ENCODE results near the gene ARHGEF2. TPM values are rescaled to one million over a fixed set of nuclear protein-coding genes. Genes with fewer than 3 reads are reported as not detected.
A peak's percentile ranks its signal among the peaks of the same experiment; 100 is the strongest.

Gene ARHGEF2
- total and polyA plus RNA-seq, 9 of the 15 experiments (the other 6 are each of a cell fraction or from before 2014, with no cell fraction given) = 7.1 to 162 (median 62.2) TPM

DNA sequence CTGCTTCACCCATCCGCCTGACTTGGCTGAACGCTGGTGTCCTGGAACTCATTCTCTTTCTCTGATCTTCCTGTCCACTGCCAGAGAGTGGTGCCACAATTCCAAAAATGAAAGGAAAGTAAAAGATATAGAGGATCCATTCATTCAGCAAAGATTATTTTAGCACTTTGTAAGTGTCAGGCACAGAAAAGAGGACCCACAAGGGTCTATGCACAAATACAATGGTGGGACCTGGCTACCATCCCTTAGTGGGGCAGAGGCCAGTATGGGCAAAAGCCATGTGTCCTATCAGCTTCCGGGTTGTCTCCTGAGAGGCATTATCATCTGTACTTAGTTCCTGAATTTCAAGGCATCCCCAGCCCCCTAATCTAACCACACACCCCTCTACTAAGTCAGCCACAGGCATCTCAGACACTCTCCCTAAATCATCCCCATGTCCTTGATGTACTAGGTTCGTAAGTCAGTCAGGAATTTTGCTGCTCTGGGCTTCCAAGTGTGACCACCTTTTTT lies 23.4 kb upstream of the ARHGEF2 start (continued):
- TF ChIP-seq, protein P1, sequence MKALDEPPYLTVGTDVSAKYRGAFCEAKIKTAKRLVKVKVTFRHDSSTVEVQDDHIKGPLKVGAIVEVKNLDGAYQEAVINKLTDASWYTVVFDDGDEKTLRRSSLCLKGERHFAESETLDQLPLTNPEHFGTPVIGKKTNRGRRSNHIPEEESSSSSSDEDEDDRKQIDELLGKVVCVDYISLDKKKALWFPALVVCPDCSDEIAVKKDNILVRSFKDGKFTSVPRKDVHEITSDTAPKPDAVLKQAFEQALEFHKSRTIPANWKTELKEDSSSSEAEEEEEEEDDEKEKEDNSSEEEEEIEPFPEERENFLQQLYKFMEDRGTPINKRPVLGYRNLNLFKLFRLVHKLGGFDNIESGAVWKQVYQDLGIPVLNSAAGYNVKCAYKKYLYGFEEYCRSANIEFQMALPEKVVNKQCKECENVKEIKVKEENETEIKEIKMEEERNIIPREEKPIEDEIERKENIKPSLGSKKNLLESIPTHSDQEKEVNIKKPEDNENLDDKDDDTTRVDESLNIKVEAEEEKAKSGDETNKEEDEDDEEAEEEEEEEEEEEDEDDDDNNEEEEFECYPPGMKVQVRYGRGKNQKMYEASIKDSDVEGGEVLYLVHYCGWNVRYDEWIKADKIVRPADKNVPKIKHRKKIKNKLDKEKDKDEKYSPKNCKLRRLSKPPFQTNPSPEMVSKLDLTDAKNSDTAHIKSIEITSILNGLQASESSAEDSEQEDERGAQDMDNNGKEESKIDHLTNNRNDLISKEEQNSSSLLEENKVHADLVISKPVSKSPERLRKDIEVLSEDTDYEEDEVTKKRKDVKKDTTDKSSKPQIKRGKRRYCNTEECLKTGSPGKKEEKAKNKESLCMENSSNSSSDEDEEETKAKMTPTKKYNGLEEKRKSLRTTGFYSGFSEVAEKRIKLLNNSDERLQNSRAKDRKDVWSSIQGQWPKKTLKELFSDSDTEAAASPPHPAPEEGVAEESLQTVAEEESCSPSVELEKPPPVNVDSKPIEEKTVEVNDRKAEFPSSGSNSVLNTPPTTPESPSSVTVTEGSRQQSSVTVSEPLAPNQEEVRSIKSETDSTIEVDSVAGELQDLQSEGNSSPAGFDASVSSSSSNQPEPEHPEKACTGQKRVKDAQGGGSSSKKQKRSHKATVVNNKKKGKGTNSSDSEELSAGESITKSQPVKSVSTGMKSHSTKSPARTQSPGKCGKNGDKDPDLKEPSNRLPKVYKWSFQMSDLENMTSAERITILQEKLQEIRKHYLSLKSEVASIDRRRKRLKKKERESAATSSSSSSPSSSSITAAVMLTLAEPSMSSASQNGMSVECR (CRISPR knock-in tag; IDR thresholded peaks at IDR 0.05) = 0 out of 2 replicates have a peak, but pooled peaks have one; percentile 27
- TF ChIP-seq ASH1L (IDR thresholded peaks at IDR 0.05; ENCODE audit: borderline replicate concordance, low read depth, partially characterized antibody) = no peak
- peak; percentile 20; the same call in 1 of the 2 replicates for TF ChIP-seq NR2C1 (IDR thresholded peaks at IDR 0.05)
- no peak for TF ChIP-seq NR2C1 (tag; IDR thresholded peaks at IDR 0.05)
- TF ChIP-seq, protein P2, sequence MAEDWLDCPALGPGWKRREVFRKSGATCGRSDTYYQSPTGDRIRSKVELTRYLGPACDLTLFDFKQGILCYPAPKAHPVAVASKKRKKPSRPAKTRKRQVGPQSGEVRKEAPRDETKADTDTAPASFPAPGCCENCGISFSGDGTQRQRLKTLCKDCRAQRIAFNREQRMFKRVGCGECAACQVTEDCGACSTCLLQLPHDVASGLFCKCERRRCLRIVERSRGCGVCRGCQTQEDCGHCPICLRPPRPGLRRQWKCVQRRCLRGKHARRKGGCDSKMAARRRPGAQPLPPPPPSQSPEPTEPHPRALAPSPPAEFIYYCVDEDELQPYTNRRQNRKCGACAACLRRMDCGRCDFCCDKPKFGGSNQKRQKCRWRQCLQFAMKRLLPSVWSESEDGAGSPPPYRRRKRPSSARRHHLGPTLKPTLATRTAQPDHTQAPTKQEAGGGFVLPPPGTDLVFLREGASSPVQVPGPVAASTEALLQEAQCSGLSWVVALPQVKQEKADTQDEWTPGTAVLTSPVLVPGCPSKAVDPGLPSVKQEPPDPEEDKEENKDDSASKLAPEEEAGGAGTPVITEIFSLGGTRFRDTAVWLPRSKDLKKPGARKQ (CRISPR knock-in tag; IDR thresholded peaks at IDR 0.05) = no peak
- TF ChIP-seq, protein P3, sequence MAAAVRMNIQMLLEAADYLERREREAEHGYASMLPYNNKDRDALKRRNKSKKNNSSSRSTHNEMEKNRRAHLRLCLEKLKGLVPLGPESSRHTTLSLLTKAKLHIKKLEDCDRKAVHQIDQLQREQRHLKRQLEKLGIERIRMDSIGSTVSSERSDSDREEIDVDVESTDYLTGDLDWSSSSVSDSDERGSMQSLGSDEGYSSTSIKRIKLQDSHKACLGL (CRISPR knock-in tag; IDR thresholded peaks at IDR 0.05; ENCODE audit: borderline replicate concordance, poor library complexity, severe bottlenecking) = no peak
- TF ChIP-seq, protein P4, sequence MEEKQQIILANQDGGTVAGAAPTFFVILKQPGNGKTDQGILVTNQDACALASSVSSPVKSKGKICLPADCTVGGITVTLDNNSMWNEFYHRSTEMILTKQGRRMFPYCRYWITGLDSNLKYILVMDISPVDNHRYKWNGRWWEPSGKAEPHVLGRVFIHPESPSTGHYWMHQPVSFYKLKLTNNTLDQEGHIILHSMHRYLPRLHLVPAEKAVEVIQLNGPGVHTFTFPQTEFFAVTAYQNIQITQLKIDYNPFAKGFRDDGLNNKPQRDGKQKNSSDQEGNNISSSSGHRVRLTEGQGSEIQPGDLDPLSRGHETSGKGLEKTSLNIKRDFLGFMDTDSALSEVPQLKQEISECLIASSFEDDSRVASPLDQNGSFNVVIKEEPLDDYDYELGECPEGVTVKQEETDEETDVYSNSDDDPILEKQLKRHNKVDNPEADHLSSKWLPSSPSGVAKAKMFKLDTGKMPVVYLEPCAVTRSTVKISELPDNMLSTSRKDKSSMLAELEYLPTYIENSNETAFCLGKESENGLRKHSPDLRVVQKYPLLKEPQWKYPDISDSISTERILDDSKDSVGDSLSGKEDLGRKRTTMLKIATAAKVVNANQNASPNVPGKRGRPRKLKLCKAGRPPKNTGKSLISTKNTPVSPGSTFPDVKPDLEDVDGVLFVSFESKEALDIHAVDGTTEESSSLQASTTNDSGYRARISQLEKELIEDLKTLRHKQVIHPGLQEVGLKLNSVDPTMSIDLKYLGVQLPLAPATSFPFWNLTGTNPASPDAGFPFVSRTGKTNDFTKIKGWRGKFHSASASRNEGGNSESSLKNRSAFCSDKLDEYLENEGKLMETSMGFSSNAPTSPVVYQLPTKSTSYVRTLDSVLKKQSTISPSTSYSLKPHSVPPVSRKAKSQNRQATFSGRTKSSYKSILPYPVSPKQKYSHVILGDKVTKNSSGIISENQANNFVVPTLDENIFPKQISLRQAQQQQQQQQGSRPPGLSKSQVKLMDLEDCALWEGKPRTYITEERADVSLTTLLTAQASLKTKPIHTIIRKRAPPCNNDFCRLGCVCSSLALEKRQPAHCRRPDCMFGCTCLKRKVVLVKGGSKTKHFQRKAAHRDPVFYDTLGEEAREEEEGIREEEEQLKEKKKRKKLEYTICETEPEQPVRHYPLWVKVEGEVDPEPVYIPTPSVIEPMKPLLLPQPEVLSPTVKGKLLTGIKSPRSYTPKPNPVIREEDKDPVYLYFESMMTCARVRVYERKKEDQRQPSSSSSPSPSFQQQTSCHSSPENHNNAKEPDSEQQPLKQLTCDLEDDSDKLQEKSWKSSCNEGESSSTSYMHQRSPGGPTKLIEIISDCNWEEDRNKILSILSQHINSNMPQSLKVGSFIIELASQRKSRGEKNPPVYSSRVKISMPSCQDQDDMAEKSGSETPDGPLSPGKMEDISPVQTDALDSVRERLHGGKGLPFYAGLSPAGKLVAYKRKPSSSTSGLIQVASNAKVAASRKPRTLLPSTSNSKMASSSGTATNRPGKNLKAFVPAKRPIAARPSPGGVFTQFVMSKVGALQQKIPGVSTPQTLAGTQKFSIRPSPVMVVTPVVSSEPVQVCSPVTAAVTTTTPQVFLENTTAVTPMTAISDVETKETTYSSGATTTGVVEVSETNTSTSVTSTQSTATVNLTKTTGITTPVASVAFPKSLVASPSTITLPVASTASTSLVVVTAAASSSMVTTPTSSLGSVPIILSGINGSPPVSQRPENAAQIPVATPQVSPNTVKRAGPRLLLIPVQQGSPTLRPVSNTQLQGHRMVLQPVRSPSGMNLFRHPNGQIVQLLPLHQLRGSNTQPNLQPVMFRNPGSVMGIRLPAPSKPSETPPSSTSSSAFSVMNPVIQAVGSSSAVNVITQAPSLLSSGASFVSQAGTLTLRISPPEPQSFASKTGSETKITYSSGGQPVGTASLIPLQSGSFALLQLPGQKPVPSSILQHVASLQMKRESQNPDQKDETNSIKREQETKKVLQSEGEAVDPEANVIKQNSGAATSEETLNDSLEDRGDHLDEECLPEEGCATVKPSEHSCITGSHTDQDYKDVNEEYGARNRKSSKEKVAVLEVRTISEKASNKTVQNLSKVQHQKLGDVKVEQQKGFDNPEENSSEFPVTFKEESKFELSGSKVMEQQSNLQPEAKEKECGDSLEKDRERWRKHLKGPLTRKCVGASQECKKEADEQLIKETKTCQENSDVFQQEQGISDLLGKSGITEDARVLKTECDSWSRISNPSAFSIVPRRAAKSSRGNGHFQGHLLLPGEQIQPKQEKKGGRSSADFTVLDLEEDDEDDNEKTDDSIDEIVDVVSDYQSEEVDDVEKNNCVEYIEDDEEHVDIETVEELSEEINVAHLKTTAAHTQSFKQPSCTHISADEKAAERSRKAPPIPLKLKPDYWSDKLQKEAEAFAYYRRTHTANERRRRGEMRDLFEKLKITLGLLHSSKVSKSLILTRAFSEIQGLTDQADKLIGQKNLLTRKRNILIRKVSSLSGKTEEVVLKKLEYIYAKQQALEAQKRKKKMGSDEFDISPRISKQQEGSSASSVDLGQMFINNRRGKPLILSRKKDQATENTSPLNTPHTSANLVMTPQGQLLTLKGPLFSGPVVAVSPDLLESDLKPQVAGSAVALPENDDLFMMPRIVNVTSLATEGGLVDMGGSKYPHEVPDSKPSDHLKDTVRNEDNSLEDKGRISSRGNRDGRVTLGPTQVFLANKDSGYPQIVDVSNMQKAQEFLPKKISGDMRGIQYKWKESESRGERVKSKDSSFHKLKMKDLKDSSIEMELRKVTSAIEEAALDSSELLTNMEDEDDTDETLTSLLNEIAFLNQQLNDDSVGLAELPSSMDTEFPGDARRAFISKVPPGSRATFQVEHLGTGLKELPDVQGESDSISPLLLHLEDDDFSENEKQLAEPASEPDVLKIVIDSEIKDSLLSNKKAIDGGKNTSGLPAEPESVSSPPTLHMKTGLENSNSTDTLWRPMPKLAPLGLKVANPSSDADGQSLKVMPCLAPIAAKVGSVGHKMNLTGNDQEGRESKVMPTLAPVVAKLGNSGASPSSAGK (IDR thresholded peaks at IDR 0.05) = 0 out of 2 replicates have a peak, but pooled peaks have one; percentile 18
- peak; percentile 61; the same call in 1 of the 2 replicates for TF ChIP-seq CTBP1 (IDR thresholded peaks at IDR 0.05; ENCODE audit: borderline replicate concordance)
- TF ChIP-seq ARNT (IDR thresholded peaks at IDR 0.05) = no peak

Measured in K562 (cell line).